KOPT-K1 (cell line): ENCODE measurements around the gene CCDC93.

ENCODE experiments used
- H3K27ac ChIP-seq: fragments of 200-600 bp; sonication (generic); 2 replicates; pipeline ENCODE4 v1.5.1; 2016; ENCODE audit warnings: antibody characterized with exemption, mild to moderate bottlenecking, low read depth, low read length; ENCODE audit not compliant: poor library complexity, severe bottlenecking
- H3K36me3 ChIP-seq: fragments of 200-600 bp; sonication (generic); 2 replicates; pipeline ENCODE4 v1.5.1; 2017; ENCODE audit warnings: antibody characterized with exemption, mild to moderate bottlenecking, low read length, moderate library complexity; ENCODE audit not compliant: insufficient read depth
- H3K9me3 ChIP-seq: fragments of 200-600 bp; sonication (generic); 2 replicates; pipeline ENCODE4 v1.5.1; 2017; ENCODE audit warnings: antibody characterized with exemption, low read length, mild to moderate bottlenecking; ENCODE audit not compliant: insufficient read depth, poor library complexity, severe bottlenecking

Gene CCDC93, protein sequence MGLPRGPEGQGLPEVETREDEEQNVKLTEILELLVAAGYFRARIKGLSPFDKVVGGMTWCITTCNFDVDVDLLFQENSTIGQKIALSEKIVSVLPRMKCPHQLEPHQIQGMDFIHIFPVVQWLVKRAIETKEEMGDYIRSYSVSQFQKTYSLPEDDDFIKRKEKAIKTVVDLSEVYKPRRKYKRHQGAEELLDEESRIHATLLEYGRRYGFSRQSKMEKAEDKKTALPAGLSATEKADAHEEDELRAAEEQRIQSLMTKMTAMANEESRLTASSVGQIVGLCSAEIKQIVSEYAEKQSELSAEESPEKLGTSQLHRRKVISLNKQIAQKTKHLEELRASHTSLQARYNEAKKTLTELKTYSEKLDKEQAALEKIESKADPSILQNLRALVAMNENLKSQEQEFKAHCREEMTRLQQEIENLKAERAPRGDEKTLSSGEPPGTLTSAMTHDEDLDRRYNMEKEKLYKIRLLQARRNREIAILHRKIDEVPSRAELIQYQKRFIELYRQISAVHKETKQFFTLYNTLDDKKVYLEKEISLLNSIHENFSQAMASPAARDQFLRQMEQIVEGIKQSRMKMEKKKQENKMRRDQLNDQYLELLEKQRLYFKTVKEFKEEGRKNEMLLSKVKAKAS

DNA sequence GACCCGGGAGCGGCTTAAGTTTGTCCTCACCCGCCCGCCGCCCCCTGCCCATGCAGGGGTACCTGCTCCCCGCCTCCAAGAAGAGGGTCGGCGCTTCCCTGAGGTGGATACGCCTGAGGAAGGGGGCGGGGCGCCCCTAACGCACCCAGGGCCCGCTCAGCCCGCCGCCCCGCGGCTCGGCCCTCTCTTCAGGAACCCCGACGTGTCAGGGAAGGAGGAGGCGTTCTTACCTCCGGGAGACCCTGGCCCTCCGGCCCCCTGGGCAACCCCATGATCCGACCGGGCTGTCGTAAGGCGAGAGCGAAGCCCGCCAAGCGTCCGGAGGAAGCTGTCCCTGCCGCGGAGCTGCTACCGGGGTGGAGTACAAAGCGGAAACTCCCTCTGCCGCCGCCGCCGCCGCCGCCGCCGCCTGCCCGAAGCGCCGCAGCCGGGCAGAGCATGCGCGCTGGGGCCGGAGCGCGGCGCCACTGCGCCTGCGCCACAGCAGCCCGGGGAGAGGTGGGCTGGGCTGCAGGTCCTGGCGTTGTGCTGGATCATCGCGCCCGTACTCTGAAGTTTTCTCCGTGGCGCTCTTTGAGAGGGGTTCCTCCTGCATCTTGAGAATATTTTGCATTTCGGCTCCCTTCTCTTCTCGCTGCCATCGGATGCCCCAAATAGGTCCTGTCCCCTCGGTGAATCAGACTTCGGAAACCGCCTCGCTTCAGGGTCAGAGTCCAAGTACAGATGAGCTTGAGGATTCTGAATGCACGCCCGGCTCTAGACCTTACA lies at the start of gene CCDC93:
CCDC93 (minus strand) TSS at position 347 of the 768 bp plus-strand sequence; CDS start at position 272, 75 bp downstream.
- Histone ChIP-seq H3K9me3 (no peaks in the 10 kb centered on the region), H3K36me3 (peaks cover 9% of the 10 kb centered on the region; the same call in 1 of the 2 replicates), H3K27ac (peak within 1 kb of the TSS; percentile 74)

DNA sequence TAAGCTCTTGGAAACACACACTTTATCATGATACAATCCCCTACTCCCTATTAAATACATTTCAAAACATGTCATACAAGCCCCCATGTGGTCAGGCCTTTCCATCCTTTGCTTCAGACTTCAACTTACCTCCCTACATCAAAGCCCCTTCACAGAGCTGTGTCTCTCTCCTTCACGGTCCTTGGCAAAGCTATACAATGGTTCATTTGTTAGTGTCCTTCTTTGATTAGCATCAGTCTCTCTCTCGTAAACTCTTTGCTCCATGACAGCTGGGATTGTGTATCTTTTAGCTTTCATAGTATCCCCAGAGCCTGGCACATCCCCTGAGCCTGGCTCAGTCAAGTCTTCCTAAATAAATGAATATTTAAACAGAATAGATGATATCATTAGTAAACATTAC lies 48.8 kb upstream of the CCDC93 start:
- no peak overlapping the region for H3K27ac ChIP-seq
- H3K36me3 ChIP-seq: no peaks in the 10 kb centered on the region
- H3K9me3 ChIP-seq: no peaks in the 10 kb centered on the region

DNA sequence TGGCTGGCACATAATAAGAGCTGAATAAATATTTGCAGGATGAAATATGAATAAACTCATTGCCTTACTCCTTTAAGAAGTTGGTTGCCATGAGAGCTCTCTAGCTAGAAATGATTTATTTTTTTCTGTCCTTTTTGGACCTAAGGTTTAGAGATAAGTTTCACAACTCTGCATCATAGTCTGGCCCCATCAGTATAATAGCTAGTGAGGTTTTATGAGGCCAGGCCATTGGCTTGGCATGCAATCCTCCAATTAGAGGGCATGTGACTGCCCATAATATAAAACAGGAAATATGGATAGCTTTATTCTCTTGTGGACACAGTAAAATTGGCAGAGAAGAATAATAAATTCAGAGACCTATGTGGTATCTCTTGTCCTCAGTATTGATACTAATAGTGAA lies 48.2 kb upstream of the CCDC93 start:
- no peaks in the 10 kb centered on the region for H3K36me3 ChIP-seq
- H3K9me3 ChIP-seq: no peaks in the 10 kb centered on the region
- H3K27ac ChIP-seq: no peak overlapping the region

DNA sequence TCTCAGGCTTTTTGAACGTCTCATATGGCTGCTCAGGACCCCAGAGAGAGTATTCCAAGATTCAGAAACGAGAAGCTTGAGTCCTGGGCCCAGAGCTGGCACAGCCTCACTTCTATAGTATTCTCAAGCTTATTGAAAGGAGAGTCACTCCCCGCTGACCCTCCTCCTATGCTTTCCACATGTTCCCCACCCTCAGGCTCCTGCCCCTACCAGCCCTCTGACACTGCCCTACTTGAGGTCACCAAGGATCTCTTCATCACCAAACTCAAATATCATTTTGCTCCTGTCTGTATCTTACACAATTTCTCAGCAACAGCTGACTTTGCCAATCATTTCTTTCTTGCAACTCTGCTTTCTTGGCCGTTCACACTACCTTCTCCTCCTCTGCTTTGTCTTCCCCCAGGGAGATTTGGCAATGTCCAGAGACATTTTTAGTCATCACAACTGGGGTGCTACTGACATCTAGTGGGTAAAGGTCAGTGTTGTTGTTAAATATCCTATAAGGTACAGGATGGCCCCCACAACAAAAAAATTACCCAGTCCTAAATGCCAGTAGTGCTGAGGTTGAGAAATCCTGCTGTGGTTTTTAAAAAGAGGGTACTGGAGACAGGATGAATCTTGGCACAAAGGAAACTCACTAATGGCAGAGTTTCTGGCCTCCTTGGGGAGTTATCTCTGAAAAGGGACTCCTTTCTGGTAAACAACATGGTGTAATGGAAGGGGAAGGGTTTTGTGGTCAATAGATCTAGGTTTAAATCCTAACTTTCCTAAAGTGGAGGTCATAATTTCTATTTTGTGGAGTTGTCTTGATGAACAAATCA lies 47.5 kb upstream of the CCDC93 start:
- no peak overlapping the region for H3K27ac ChIP-seq
- no peaks in the 10 kb centered on the region for H3K36me3 ChIP-seq
- H3K9me3 ChIP-seq: no peaks in the 10 kb centered on the region

DNA sequence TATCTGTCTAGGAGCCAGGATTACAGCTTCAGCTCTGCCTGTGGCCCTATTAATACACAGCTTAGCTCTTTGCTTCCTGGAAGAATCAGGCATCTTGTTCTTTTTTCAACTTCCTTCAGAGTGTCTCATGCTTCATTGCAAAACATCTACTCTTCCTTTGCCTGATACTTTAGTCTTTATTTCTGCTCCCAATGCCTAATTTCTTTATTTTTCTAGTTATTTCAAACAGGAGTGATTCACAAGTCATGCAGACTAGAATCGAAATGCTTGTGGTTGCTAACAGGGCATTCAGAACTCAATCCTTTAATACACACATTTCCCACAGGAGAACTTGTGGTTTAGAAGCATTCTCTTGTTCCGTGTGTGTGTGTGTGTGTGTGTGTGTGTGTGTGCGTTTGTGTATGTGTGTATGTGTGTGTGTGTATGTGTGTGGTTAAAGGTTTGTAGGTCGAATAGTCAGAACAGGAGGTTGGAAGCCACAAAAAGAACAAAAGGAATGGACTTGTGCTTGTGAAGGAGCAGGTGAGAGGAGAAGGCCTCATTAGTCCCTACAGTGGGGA lies 46.1 kb upstream of the CCDC93 start:
- Histone ChIP-seq H3K36me3 (no peaks in the 10 kb centered on the region), H3K9me3 (no peaks in the 10 kb centered on the region), H3K27ac (no peak overlapping the region)

DNA sequence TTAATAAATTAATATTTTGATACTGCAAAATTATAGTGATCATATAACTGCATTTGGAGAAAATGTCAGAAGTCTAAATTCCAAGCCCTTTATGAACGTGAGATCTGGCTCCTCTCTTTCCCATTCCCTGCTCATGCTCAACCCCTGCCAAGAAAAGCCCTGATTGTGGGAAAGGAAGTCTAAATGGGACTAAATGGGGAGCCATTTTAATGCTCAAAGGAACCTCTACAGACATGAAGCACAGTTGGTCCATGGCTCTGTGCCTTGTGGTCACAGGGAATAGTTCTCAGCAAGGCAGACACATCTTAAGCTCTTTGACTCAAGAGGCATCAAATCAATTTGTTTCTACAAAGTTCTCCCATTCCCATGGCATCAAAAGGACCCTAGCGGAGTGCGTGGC lies 45.1 kb upstream of the CCDC93 start:
- H3K36me3 ChIP-seq: no peaks in the 10 kb centered on the region
- no peaks in the 10 kb centered on the region for H3K9me3 ChIP-seq
- H3K27ac ChIP-seq: no peak overlapping the region

DNA sequence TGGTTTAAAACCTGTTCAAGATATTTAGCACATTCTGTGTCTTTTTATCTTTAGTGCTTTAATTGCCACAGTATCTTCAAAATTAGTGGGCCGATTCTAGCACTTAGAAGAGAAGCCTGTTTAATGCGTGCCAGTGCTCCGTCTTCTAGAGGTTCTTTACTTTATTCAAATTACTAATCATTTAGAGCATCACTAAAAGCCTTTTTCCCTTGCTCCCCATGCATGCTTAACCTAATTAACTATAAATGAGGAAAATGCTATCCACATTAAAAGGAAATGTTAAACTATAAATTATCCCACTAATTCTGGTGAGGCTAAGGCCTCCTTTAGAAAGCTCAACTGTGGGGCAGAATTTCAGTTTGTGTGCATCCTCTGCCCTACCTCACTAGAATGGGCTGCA lies 42.9 kb upstream of the CCDC93 start:
- Histone ChIP-seq H3K9me3 (no peaks in the 10 kb centered on the region), H3K27ac (no peak overlapping the region), H3K36me3 (no peaks in the 10 kb centered on the region)

DNA sequence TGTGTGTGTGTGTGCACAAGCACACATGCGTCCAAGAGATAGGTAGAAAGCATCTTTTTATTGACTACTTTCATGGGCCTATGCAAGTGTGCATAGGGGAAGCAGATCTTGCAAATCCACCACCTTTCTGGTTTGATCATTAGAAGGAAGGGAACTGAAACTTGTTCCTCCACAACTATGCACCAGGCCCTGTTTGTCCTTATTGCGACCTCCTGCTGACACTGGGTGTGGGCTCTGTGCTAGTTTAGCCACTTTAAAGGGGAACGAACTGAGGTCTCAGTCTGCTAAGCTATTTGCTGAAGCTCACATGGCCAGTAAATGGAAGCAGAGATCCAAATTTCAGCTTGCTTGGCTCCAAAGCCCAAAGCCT lies 42.3 kb upstream of the CCDC93 start:
- H3K27ac ChIP-seq: no peak overlapping the region

DNA sequence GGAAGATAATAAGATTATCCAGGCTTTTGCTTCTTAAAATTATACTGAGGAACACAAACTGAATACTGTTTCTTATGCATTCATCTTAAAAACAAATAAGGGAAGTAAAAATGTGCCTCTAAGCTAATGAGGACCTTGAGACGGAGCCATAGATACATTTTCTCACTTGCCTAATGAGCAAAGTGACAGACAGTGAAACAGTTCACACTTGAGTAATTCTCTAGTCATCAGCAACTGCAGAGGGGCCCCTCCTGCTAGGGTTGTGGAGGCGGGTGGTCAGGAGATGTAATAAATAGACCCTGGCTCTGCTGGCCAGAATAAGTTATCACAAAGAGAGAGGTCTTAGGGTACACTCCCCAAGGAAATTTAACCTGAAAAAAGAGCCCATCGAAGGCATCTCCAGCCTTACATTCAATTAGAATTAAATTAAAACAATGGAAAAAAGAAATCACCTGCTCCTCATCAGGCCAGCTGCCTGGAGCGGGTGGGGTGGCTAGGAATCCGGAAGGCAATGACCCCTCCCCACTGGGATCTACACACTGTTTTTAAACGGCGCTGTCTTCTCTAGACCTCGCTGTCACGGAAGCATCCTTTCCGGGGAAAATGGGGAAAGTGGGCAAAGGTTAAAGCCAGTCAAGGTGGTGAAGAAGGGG lies 41.8 kb upstream of the CCDC93 start:
- Histone ChIP-seq H3K27ac (no peak overlapping the region), H3K36me3 (no peaks in the 10 kb centered on the region), H3K9me3 (no peaks in the 10 kb centered on the region)

More for the DNA sequence above, 42.3 kb upstream of the CCDC93 start:
- H3K9me3 ChIP-seq: no peaks in the 10 kb centered on the region
- H3K36me3 ChIP-seq: no peaks in the 10 kb centered on the region

DNA sequence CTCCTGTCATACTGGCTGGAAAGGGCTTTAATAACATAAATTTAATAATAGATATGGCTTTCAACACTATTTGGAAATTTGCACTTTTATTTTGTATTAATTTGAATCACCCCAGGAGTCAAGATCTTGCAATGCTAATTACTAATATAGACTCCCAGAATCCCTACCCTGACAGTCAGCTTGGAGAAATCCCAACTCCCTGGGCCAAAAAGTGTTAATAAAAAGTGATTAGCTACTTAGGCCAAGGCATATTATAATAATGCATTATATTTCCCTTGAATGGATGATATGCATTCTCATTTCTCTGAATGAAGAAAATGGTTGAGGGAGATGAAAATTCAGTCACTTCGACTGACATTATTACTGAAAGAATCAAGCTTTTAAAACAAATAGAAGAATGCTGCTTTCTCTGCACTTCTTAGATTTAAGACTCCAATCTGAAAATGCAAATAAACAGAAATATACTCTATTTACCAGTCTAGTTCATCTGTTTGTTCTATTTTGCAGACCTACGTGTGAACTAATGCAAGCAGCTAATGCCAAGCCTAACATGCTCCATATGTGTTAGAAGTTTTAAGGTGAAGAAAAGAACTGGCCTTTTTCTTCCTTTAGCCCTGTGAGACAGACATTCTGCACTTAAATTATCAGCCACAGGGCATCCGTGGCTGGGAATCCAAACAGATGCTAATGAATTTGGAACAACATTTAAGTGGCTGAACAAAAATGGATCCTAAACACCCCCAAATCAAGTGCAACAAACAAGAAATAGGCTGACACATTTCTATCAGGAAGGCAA lies 40.5 kb upstream of the CCDC93 start:
- no peaks in the 10 kb centered on the region for H3K9me3 ChIP-seq
- no peaks in the 10 kb centered on the region for H3K36me3 ChIP-seq
- no peak overlapping the region for H3K27ac ChIP-seq

DNA sequence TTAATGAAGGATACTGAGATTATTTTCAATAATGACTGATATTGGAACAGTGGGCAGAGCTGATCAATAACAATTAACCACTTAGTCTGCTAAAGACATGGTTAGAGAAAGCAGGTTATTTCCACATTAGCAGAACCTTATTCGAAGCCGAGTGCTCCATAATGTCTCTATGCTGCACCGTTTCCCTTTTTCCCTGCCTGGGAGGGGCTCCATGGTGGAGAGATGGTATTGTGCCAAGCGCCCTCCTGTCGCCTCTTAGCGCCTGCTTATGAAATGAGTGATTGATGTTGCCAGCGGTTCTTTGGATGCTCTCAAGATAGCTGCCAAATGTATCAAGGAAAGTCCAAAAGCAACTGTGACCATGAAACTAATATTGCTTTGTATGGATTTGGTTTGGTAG lies 39.8 kb upstream of the CCDC93 start:
- H3K36me3 ChIP-seq: no peaks in the 10 kb centered on the region
- H3K9me3 ChIP-seq: no peaks in the 10 kb centered on the region
- no peak overlapping the region for H3K27ac ChIP-seq

DNA sequence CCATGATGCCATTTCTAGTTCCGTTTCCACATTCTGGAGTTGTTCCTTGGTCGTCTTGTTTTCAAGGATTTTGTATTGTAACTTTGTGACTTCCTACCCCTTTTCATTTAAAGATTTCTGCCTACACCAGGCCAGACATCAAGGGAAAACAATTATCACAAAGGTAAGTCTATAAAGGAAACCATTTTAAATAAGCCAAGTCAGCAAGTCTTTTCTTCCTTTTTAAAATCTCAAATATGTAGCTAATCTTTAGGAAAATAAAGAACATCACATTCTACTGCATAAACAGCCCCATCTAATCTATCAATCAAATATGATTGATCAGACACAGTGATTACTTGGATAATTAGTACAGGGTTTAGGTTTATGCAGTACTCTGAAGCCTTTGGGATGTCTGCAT lies 38.6 kb upstream of the CCDC93 start:
- no peaks in the 10 kb centered on the region for H3K36me3 ChIP-seq
- H3K9me3 ChIP-seq: no peaks in the 10 kb centered on the region
- H3K27ac ChIP-seq: no peak overlapping the region

DNA sequence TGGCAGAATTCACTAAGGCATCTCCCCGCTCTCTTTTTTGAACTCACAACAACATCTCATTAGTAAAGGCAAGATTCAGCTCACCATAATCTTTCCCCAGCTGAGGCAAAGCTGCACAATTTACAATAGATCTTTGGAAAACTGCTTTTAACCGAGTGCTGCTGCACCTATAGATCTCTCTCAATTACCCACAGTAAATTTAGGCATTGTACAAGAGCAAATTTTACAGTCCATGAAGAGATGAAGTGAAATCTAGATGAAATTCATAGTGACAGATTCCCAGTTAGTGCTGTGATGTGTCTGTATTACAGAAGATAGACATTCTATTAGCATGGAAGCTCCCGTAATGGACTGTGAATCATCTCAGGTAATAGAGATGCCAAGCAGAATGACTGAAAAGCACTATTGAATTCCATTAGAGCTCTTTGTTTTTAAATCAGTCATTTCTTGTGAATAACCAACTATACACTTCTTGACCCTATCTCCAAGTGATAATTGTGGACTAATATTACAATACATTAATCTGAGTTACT lies 38.0 kb upstream of the CCDC93 start:
- H3K36me3 ChIP-seq: no peaks in the 10 kb centered on the region
- no peaks in the 10 kb centered on the region for H3K9me3 ChIP-seq
- H3K27ac ChIP-seq: no peak overlapping the region
